Stimulated activated naive B cell treated with anti-CD40 and anti-IgM and Interleukin-4, amounts not matched to agents 10 μg/mL and 1 μg/mL and 100 μg/mL, for 72 hours (primary cell): Measurements from ENCODE around the gene AATF.

Source experiments
- ATAC-seq, 2 donors: fragments of 150-1000 bp; cut with Tn5 transposase; replicated peaks; 2 replicates each; pipeline ENCODE4 v1.10.0; 2021; ENCODE audit warnings: moderate library complexity in 1 of 2
- DNase-seq: peaks from one replicate; pipeline ENCODE4 v3.0.0; 2021
- H3K27ac Mint-ChIP-seq: one replicate; pipeline ENCODE4 v1.8.0; 2022; ENCODE audit warnings: mild to moderate bottlenecking, mixed read lengths
- H3K27me3 Mint-ChIP-seq, 2 donors: one replicate each; pipeline ENCODE4 v1.8.0; 2022; ENCODE audit warnings: mixed read lengths in 2 of 2
- H3K36me3 Mint-ChIP-seq, 2 donors: one replicate each; pipeline ENCODE4 v1.8.0; 2022; ENCODE audit warnings: mixed read lengths in 2 of 2, mild to moderate bottlenecking in 1 of 2
- H3K4me1 Mint-ChIP-seq, 2 donors: one replicate each; pipeline ENCODE4 v1.8.0; 2022; ENCODE audit warnings: mixed read lengths in 2 of 2, mild to moderate bottlenecking in 1 of 2
- H3K4me3 Mint-ChIP-seq, 2 donors: one replicate each; pipeline ENCODE4 v1.8.0; 2022; ENCODE audit warnings: mild to moderate bottlenecking in 2 of 2, mixed read lengths in 2 of 2, moderate library complexity in 1 of 2
- H3K9me3 Mint-ChIP-seq, 2 donors: one replicate each; pipeline ENCODE4 v1.8.0; 2022; ENCODE audit warnings: mixed read lengths in 2 of 2, mild to moderate bottlenecking in 1 of 2

The AATF gene, protein sequence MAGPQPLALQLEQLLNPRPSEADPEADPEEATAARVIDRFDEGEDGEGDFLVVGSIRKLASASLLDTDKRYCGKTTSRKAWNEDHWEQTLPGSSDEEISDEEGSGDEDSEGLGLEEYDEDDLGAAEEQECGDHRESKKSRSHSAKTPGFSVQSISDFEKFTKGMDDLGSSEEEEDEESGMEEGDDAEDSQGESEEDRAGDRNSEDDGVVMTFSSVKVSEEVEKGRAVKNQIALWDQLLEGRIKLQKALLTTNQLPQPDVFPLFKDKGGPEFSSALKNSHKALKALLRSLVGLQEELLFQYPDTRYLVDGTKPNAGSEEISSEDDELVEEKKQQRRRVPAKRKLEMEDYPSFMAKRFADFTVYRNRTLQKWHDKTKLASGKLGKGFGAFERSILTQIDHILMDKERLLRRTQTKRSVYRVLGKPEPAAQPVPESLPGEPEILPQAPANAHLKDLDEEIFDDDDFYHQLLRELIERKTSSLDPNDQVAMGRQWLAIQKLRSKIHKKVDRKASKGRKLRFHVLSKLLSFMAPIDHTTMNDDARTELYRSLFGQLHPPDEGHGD

DNA sequence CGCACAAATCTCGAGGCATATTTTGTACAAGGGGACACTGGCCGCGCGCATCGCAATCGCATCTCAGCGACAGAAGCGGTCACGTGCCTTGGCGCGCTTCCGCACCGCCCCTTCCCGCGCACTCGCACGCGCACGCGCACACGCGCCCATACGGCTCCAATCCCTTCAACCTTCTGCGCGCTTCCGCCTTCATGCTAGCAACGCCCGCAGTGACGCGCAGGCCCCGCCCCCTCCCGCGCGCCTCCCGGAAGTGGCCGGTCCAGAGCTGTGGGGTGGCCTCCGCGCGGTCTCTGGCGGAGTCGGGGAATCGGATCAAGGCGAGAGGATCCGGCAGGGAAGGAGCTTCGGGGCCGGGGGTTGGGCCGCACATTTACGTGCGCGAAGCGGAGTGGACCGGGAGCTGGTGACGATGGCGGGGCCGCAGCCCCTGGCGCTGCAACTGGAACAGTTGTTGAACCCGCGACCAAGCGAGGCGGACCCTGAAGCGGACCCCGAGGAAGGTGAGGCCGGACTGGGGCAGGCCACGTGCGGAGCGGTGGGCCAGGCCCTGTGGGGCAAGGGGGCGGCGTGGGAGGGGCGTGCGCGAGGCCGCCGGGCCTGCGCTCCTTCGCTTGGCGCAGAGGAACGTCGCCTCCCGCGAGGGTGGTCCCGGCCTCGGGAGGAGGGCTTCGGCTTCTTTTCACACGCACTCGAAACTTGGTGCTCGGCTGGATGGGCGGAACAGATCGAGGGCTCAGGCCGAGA, at the start of gene AATF:
AATF (plus strand) TSS at position 238 of the 744 bp plus-strand sequence; CDS start at position 410, 172 bp downstream.
- Mint-ChIP-seq H3K36me3 (peaks cover 24 to 35% of the 10 kb centered on the region in 2 donors), H3K27ac (peak within 1 kb of the TSS; percentile 98), H3K9me3 (no peaks in the 10 kb centered on the region), H3K27me3 (peaks cover 16 to 24% of the 10 kb centered on the region in 2 donors), H3K4me3 (peak within 1 kb of the TSS; percentile 93), H3K4me1 (peaks cover 32 to 50% of the 10 kb centered on the region in 2 donors)
- DNase-seq (peak; percentile 95), ATAC-seq (peak; percentile 97 to 98)

DNA sequence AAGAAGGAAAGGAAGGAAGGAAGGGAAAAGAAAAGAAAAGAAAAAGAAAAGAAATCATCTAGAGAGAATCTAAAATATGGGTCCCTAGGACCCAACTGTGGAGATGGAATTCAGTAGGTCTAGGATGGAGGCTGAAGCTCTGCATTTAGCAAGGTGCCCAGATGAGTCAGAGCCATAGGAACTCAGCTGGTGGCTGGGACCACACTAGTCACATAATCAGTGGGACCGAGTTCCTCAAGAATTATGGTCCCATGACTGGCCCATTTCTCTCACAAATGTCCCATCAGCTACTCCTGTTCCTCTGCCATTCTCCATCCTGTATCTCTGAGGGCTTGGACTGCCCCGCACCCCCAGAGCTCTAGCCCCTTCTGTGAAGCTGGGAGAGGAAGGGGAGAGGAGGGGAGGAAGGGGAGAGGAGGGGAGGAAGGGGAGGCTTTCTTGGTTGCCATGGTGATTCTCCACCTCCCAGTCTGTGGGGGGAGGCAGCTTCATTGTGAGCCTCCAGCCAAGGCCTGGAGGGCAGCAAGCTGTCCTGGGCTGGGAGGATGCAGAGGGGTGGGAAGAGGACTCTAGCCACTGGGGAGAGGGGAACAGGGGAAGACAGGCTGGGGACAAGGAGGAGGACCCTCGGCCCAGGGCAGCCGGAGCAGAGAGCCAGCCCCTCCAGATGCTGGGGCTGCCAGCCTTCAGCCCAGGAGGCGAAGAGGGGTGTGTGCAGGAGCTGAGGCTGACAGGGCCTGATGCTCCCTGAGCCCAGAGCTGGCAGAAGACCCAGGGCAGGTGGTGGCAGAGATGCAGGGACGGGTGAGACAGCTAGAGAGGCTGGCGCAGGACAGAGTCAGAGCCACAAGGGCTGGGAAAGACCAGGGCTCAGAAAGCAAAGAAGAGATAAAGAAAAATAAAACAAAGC, 49.2 kb upstream of the AATF start:
- DNase-seq (no peak), ATAC-seq (no peak)
- no peaks in the 10 kb centered on the region for H3K4me1 Mint-ChIP-seq
- H3K36me3 Mint-ChIP-seq, result no peaks in the 10 kb centered on the region
- peaks cover 34 to 46% of the 10 kb centered on the region in 2 donors for H3K27me3 Mint-ChIP-seq
- no peaks in the 10 kb centered on the region for H3K9me3 Mint-ChIP-seq
- H3K27ac Mint-ChIP-seq, result no peak overlapping the region
- H3K4me3 Mint-ChIP-seq, result no peak overlapping the region

DNA sequence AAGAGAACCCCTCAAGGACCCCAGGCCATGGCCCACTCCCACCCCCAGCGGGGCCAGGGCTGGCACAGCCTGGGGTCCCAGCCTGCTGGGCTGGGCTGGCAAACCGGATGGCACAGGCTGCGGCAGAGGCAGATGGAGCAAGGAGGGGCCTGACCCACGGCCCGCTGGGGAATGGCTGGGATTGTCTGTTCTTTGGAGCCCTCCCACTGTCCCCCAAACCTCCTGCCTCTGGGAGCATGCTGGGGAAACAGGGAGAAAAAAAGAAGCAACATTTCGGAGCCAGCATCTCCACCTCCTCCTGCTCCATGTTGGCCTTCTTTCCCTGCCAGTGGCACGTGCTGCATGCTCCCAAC, 48.6 kb upstream of the AATF start:
- ATAC-seq (no peak), DNase-seq (no peak)
- peaks cover 27 to 46% of the 10 kb centered on the region in 2 donors for H3K27me3 Mint-ChIP-seq
- H3K36me3 Mint-ChIP-seq, result no peaks in the 10 kb centered on the region
- H3K4me3 Mint-ChIP-seq, result no peak overlapping the region
- H3K9me3 Mint-ChIP-seq, result no peaks in the 10 kb centered on the region
- no peaks in the 10 kb centered on the region for H3K4me1 Mint-ChIP-seq
- H3K27ac Mint-ChIP-seq, result no peak overlapping the region

DNA sequence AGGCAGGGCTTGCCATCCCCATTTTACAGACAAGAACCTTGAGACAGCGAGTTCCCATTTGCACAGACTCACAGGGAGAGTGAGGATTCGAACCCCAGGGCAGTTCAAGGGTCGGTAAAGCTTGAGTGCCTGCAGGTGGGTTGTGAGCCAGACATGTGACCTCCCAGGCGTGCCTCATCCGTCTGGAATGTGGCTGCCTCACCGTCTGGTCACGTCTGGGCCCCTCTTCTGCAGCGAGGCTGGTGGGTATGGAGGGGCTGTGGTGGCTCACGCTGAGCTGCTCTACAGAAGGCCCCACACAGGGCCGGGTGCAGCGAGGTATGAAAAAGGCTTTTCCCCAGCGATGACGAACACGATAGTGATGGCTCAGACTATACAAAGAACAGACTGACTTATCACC, 47.2 kb upstream of the AATF start:
- Mint-ChIP-seq H3K4me3 (no peak overlapping the region), H3K36me3 (no peaks in the 10 kb centered on the region), H3K4me1 (no peaks in the 10 kb centered on the region), H3K27ac (no peak overlapping the region), H3K27me3 (peaks cover 29 to 46% of the 10 kb centered on the region in 2 donors), H3K9me3 (no peaks in the 10 kb centered on the region)
- DNase-seq, result no peak
- no peak for ATAC-seq

DNA sequence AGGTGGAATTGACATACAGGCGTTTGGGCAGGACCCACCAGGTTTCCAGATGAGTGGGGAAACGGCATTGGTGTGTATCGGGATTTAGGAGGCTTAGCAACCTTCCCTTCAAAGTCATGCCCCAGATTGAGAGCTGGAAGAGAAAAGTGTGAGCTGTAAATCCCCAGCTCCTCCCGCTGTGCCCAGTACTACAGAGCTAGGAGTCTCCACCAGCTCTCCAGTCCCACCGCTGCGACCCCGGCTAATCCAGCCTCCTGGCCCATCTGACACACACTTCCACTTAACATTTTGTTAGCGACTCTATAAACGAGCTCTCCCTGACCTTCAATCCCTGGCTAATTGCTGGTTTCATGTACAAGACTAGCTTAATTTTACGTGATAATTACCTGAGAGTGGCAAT, 41.3 kb upstream of the AATF start:
- Mint-ChIP-seq H3K36me3 (no peaks in the 10 kb centered on the region), H3K4me1 (no peaks in the 10 kb centered on the region), H3K27me3 (peaks cover 32 to 54% of the 10 kb centered on the region in 2 donors), H3K9me3 (no peaks in the 10 kb centered on the region), H3K4me3 (no peak overlapping the region), H3K27ac (no peak overlapping the region)
- DNase-seq, result no peak
- no peak for ATAC-seq

DNA sequence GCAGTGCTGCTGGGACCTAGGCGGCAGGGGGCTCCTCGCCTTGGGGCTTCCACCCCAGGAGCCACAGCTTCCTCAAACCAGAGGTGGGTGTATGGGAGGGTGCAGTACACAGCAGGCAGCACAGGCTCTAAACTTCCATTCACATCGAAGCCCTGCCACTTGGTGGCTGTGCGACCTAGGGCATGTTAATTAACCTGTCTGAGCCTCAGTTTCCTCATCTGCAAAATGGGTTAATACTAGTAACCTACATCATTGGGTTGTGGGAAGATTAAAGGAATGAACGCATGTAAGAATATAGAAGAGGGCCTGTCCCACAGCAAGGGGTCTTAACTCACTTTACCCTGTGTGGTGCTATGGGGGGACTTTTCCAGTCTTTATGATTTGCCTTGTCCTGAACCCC, 38.2 kb upstream of the AATF start:
- Mint-ChIP-seq H3K36me3 (no peaks in the 10 kb centered on the region), H3K4me3 (no peak overlapping the region), H3K27me3 (peaks cover 35 to 52% of the 10 kb centered on the region in 2 donors), H3K4me1 (no peaks in the 10 kb centered on the region), H3K27ac (no peak overlapping the region), H3K9me3 (peaks cover 0 to 2% of the 10 kb centered on the region in 2 donors)
- ATAC-seq (no peak), DNase-seq (no peak)

DNA sequence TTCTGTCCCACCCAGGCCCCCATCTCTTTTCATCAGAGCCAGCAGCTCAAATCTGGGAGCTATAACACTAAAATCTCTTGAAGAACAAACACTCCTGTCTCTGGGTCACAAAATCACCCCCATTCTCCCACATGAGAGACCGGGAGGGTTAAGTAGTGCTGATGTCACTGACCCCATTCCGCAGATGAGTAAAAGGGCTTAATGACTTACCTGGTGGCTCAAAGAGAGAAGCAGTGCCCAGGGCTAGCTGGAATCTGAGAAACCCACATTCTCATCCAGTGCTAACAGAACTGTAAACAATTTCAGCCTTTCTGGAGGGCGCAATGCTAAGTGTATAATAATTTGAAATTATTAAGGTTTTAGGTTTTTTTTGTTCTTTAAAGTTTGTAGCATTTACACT, 37.8 kb upstream of the AATF start:
- peaks cover 39 to 51% of the 10 kb centered on the region in 2 donors for H3K27me3 Mint-ChIP-seq
- no peaks in the 10 kb centered on the region for H3K36me3 Mint-ChIP-seq
- no peaks in the 10 kb centered on the region for H3K4me1 Mint-ChIP-seq
- DNase-seq (no peak), ATAC-seq (no peak)
- H3K27ac Mint-ChIP-seq, result no peak overlapping the region
- peaks cover 0 to 2% of the 10 kb centered on the region in 2 donors for H3K9me3 Mint-ChIP-seq
- H3K4me3 Mint-ChIP-seq, result no peak overlapping the region

DNA sequence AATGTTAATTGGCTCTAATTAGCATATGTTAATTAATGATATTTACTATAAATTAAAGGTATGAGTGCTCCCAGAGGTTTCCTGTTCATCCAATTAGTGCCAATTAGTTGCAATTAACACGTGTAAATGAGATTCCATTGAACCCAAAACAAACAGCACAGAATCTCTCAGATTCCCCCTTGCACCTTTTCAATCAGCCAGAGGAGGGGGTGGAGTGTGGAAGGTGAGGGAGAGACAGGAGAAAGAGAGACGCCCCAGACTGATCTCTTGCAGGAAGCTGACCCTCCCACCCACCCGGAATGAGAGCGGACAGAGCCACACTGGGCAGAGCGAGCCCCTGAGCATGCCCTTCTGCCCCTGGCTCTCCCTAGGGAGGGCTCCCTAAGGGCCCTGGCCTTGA, 35.6 kb upstream of the AATF start:
- Mint-ChIP-seq H3K4me1 (no peaks in the 10 kb centered on the region), H3K4me3 (no peak overlapping the region), H3K9me3 (peaks cover 0 to 2% of the 10 kb centered on the region in 2 donors), H3K27me3 (peaks cover 28 to 44% of the 10 kb centered on the region in 2 donors), H3K36me3 (no peaks in the 10 kb centered on the region), H3K27ac (no peak overlapping the region)
- DNase-seq, result no peak
- ATAC-seq, result no peak

DNA sequence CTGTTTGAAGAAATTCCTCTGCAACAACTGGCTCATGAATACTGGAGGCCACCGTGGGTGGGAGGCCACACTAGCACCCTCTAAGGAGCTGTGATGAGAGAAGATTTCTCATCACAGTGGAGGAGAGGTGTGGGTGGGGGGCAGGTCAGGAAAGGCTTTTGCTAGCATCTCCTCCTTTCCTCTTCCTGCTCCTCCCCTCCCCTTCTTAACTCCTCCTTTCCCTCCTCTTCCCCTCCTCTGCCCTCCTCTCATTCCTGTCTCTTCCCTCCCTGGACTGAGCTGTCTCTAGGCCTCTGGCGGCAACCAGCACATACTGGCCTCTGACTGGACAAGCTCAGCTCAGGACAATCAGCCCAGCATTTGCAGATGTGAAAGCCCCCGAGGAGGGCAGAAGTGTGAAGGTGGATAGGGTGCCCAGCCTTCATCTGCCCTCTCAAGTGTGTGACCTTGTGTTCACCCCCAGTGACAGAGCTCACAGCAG, 30.5 kb upstream of the AATF start:
- DNase-seq (no peak), ATAC-seq (no peak)
- Mint-ChIP-seq H3K27ac (no peak overlapping the region), H3K9me3 (peaks cover 0 to 2% of the 10 kb centered on the region in 2 donors), H3K4me1 (peaks cover 2 to 6% of the 10 kb centered on the region in 2 donors), H3K4me3 (no peak overlapping the region), H3K27me3 (peaks cover 59 to 73% of the 10 kb centered on the region in 2 donors), H3K36me3 (no peaks in the 10 kb centered on the region)

DNA sequence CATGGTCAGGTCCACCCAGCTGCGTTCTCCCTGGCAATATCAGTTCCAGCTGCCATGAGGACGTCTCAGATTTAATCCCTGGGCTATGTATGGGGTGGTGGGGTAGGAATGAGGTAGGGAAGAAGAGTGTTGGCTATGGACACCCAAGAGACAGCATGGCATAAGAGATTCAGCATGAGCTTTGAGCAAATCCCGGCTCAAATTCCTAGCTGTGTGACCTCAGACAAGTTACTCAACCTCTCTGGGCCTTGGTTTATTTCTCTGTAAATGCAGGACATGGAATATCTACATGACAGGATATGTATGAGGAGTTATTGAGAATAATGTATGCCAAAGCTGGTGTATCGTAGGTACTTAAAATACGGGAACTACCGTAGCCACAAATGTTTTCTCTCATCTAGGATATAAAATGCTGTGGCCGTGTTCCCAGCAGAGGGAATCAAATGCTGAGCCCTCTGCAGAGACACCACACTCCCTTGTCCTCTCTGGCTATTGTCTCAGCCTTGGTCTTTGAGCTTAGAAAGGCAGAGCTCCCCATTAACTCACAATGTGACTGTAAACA, 29.3 kb upstream of the AATF start:
- H3K9me3 Mint-ChIP-seq, result no peaks in the 10 kb centered on the region
- no peak for DNase-seq
- peaks cover 2 to 6% of the 10 kb centered on the region in 2 donors for H3K4me1 Mint-ChIP-seq
- no peaks in the 10 kb centered on the region for H3K36me3 Mint-ChIP-seq
- no peak overlapping the region for H3K4me3 Mint-ChIP-seq
- peaks cover 60 to 78% of the 10 kb centered on the region in 2 donors for H3K27me3 Mint-ChIP-seq
- no peak for ATAC-seq
- no peak overlapping the region for H3K27ac Mint-ChIP-seq

DNA sequence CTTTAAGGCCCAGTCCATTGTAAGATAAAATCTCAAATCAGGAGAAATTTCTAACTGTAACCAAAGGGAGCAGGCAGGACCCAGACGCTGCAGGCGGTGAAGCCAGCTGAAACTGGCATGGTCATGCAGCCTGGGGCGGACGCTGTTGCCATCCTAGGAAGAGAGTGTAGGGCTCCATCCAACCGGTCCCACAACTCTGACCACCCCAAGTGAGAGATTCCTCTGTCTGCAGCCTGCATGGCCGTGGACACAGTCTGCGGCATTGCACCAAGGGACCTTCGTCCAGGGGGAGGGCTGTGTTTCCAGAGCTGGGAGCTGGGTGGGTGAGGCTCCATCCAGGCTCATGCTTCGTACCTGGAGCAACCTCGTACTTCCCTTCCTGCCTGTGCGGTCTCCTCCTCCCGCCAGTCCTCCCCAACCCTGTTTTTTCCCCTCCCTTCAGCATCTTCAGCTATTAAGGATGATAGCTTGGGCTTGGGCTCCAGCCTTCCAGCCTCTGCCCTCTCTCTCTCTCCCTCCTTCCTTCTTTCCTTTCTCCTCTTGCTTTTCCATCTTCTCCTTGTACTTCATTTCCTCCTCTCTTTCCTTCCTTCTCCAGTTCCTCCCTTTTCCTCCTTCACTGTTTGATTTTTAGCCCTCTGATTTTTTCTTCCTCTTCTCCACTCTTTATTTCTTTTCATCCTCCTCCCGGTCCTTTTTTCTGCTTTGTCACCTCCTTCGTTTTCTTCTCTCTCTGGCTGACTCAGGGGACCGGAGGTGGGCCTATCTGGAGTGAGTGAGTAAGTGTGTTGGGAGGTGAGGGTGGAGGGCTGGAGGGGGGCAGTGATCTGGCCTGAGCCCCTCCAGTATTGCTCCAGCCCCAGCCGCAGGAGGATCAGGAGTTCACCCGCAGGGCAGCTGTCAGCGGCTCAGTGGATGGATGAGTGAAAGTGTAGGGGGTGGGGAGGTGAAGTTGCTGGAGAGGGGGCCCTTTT, 28.4 kb upstream of the AATF start:
- Mint-ChIP-seq H3K36me3 (no peaks in the 10 kb centered on the region), H3K4me1 (peaks cover 2 to 6% of the 10 kb centered on the region in 2 donors), H3K9me3 (no peaks in the 10 kb centered on the region), H3K27ac (no peak overlapping the region), H3K4me3 (no peak overlapping the region), H3K27me3 (peaks cover 66 to 78% of the 10 kb centered on the region in 2 donors)
- no peak for ATAC-seq
- DNase-seq, result no peak

DNA sequence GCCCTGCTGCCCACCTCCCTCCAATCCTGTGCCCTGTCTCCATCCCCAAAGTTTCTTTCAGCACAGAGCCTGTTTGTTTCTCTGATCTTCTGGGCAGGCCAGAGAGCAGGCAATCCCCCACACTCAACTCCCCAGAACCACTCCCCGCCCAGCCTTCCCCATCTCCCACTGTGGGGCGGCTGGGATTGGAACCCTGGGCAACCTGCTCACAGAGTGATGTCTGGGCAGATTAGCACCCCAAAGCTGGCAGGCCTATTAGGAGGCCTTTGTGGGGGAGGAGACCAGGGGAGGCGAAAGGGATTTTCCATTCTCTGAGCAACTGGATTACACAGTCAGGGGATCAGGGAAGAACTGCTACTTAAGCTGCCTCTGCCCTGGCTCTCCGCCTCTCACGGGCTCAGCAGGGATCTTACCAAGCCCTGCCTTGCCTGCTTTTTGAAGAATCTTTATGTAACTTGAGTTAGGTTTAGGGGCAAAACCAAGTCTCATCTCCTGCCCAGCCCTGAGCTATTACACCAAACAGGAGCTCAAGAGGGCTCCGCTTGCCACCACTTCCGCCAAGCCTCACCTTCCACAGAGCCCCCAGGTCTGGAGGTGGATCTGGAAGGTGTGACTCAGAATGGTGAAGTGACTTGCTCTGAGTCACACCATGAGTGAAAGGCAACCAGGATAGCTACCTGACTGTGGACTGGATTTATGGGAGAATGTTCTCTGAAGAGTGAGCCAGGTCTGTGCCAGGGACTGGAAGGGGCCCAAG, 27.5 kb upstream of the AATF start:
- Mint-ChIP-seq H3K36me3 (no peaks in the 10 kb centered on the region), H3K4me1 (peaks cover 2 to 6% of the 10 kb centered on the region in 2 donors), H3K27ac (no peak overlapping the region), H3K27me3 (peaks cover 63 to 71% of the 10 kb centered on the region in 2 donors), H3K9me3 (no peaks in the 10 kb centered on the region), H3K4me3 (no peak overlapping the region)
- DNase-seq (no peak), ATAC-seq (peak in 1 of 2 donors; percentile 57)
